ENCODE measurements around the gene ISOC1.

Gene ISOC1

DNA sequence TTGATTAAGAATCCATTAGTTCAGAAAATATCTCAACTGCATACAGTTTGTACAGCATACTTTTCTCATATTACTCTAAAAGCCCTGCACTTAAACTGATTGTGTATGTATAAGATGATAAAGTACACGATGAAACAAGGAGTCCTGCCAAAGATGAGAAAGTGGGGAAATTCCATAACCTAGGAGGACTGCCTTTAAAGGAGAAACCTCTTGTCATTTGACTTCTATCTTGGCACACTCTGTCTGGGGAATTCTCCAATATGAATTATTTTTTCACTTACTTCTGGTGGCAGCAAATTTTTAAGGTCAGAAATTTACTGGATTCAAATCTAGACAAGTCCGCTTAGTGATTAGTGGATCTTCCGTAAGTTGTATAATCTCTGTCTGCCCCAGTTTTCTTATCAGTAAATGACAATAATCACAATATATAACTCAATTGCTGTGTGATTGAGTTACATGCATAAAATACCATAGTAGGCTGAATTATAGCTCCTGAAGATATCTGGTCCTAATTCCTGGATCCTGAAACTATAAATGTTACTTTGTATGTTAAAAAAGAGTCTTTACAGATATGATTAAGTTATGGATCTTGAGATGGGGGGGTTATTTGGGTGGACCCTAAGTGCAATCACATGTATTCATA lies 17.0 kb upstream of the ISOC1 start:
- DNase-seq, result no peak
- no peak for TF ChIP-seq POLR2A (IDR thresholded peaks at IDR 0.05; ENCODE audit: low read length)

DNA sequence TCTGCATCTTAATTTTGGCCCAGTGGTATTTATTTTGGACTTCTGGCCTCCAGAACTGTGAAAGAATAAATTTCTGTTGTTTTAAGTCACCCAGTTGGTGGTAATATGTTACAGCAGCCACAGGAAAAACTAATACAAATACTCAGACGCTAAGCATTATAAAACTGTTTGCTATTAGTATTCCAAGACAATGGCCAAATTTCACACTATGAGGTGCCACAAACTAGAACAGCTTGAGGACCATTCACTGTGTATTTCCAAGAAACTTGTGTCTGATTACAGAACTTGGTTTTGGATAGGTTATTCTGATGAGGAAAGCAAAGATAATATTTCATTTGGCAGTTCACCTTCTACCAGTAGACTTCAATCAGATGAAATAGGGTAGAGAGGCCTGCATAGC lies 16.3 kb upstream of the ISOC1 start:
- TF ChIP-seq POLR2A (IDR thresholded peaks at IDR 0.05; ENCODE audit: low read length) (no peak), GATA1 (IDR thresholded peaks at IDR 0.05; ENCODE audit: low read depth, low read length) (no peak)
- no peak for DNase-seq

DNA sequence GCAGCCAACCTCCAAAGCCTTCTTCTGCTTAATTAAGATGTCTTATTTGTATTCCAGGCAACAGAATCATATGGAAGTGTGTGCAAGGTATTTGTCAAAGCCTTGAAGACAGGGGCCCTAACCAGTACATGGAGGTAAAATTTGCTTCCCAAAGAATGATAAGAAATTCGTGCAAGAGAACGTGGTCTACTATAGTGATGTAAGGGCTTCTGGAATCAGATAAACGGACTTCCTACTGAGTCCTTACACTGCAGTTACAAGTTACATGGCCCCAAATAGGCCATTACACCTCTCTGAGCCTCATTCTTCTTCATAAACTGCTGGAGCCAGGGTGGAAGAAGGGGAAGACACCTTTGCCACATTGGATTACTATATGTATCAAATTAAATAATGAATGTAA lies 15.9 kb upstream of the ISOC1 start:
- TF ChIP-seq GATA1 (IDR thresholded peaks at IDR 0.05; ENCODE audit: low read depth, low read length) (no peak), POLR2A (IDR thresholded peaks at IDR 0.05; ENCODE audit: low read length) (no peak)
- DNase-seq, result no peak

DNA sequence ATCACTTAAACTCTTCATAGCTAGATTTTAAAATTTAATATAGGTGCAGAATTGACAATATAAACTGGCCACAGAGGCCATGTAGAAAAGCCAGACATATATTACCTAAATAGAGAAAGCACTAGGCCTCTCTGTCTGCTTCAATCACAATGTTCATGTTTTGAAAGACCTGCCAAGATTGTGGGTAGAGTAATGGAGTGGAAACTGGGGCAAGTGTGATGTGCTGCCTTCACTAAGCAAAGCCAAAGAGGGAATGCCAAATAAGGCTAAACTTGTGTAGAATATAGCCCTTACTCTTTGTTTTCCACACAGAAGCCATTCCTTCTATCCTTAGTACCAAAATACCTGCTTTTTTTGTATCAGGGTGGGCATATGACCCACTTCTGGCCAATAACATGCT lies 15.1 kb upstream of the ISOC1 start:
- TF ChIP-seq POLR2A (IDR thresholded peaks at IDR 0.05; ENCODE audit: low read length), result no peak
- no peak for TF ChIP-seq GATA1 (IDR thresholded peaks at IDR 0.05; ENCODE audit: low read depth, low read length)
- no peak for DNase-seq

DNA sequence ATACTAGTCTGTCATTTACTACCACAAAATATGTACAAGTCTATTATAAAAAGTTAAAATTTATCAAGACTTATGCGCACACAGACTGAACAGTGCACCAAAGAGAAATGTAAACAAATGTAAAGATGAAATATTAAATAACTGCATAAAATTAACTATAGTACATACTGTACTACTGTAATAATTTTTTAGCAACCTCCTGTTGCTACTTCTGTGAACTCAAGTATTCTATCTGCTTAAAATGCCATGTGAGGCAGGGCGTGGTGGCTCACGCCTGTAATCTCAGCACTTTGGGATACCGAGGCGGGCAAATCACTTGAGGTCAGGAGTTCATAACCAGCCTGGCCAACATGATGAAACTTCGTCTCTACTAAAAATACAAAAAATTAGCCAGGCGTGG lies 13.8 kb upstream of the ISOC1 start:
- DNase-seq, result no peak
- no peak for TF ChIP-seq POLR2A (IDR thresholded peaks at IDR 0.05; ENCODE audit: low read length)
- TF ChIP-seq GATA1 (IDR thresholded peaks at IDR 0.05; ENCODE audit: low read depth, low read length), result no peak

DNA sequence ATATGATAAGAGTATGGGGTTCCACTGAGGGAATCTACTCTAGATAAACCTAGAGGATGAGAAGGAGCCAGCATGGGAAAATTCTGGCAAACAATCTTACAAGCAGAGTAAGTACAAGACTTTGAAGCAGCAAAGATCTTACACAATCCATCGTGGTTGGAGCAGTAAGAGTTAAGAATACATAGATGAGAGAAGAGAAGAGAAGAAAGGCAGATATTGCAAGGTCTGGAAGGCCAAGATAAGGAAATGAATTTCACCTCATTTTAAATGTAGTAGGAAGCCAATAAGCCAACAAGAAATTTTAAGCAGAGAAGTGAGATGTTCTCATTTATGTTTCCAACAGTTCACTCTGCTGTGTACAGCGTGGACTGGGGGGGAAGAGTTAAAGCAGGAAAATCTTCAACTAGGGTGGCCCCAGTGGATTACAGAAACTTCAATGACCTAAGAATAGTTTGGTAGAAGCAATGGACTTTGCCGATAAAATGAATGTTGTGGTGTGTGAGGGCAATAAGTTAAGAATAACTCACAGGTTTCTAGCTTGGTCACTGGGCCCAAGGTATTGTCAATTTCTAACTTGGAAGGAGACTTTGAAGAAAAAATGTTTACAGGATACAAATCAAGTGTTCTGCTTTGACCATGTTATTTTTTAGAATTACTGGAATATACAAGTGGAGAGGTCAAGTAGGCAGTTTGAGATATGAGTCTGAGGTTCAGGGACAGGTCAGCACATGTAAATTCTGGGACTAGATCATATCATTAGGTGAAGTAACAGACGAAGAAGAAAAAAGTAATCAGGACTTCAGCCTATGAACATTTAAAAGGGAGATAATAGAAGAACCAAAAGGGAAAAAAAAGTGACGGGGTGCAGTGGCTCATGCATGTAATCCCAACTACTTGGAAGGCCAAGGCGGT lies 12.1 kb upstream of the ISOC1 start:
- TF ChIP-seq POLR2A (IDR thresholded peaks at IDR 0.05; ENCODE audit: low read length), result no peak
- no peak for TF ChIP-seq GATA1 (IDR thresholded peaks at IDR 0.05; ENCODE audit: low read depth, low read length)
- DNase-seq, result peak; percentile 73 to 86

DNA sequence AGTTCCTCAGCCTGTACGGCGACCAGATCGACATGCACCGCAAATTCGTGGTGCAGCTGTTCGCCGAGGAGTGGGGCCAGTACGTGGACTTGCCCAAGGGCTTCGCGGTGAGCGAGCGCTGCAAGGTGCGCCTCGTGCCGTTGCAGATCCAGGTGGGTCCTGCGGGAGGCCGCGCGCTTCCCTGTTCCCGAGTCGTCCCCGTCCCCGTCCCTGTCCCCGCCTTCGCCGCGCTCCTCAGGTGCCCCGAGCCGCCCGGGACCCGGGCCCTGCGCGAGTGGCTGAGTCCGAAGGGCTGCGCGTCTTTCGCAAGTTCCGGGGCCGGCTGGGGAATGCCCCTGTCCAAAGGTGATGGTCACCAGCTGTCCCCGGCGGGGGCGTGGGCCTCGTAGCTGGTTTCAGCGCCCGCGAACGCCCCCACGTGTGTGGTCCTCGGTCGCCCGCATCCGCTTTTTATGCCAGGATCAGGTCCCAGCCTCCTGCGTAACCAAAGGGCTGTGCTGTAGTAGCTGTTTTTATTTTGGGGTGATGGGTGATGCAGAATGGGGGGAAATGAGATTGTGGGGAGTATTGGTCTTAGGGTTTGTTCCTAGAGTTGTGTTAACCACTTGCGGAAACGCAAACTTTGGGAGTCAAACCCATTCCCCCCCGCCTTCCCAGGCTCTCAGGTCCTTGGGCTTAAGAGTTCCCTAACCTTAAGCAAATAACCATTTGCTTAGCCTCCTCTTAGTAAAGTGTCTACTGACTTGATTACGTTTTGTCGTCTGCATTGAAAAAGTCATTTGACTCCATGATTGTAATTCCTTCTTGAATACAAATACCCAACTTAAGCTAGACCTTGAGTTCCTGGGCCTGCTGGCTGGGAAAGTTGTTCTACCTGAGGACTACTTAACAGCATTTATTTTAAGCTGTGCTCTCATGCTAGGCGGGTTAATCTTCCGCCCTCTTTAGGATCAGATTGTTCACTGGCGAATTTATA lies 663 bp downstream of the ISOC1 start:
- TF ChIP-seq GATA1 (IDR thresholded peaks at IDR 0.05; ENCODE audit: low read depth, low read length), result no peak
- peak; percentile 62 for TF ChIP-seq POLR2A (IDR thresholded peaks at IDR 0.05; ENCODE audit: low read length)
- DNase-seq, result peak; percentile 68 to 77

DNA sequence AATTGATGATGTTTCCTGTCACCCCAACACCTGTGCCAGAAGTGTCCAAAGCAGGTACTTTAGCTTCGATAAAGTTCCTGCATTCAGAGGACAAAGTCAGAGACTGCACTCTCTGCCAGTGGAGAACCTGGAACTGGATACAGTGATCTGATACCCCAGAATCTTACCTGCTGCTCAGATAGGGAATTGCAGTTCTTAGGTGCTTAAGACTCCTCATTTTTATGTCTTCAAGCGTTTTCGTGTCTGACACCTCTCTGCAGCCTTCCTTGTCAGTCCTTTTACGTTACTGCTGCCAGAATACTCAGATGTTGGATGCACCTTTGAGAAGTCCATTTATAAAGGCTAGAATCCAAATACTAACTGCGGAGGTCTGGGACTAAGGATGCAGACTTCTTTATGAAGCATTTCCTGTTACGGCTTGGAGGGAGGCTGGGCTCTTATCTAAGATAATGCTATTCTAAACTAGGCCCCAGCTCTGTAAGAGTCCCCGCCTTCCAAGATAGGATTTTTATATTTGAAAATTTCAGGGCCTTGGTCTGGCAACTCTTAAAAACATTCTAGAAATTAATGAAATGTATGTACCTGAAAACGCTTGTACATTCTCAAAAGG lies 1.9 kb downstream of the ISOC1 start:
- DNase-seq, result peak; percentile 46 to 49
- TF ChIP-seq GATA1 (IDR thresholded peaks at IDR 0.05; ENCODE audit: low read depth, low read length), result no peak
- no peak for TF ChIP-seq POLR2A (IDR thresholded peaks at IDR 0.05; ENCODE audit: low read length)

DNA sequence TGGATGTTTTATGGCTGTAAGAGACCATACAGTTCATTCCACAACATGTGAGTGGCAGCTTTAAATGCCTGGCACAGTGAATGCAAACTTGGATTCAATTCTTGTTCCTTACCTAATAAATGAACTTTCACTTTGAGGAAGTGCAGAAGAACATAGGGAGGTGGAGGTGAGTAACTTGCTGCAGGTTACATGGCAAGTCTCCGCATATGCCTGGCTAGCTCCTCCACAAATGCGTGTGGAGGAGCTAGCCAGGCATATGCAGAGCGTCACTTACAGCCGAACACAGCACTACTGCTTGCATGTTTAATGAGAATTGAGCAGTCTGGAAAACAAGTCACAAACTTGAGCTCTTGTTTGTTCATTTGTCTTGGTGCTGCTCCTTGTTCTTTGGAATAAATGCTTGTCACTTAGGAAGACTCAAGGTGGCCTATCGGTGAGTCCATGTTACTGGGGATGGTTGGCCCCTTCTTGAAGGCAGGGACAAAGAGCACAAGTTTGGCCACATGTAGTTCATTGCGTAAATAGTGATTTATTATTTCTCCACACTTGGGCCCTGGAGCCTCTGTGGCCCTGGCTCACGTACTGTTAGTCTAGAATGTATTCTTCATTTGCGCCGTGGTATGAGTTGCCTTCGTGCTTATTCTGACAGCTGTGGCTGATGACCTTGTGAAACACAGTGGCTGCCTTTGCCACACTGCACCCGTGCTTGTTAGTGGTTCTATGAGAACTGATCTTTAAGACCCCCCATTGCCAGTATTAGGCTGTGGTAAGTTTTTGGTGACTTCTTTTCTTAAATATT lies 3.1 kb downstream of the ISOC1 start:
- peak; percentile 3 to 16 for DNase-seq
- TF ChIP-seq POLR2A (IDR thresholded peaks at IDR 0.05; ENCODE audit: low read length) (no peak), GATA1 (IDR thresholded peaks at IDR 0.05; ENCODE audit: low read depth, low read length) (no peak)

DNA sequence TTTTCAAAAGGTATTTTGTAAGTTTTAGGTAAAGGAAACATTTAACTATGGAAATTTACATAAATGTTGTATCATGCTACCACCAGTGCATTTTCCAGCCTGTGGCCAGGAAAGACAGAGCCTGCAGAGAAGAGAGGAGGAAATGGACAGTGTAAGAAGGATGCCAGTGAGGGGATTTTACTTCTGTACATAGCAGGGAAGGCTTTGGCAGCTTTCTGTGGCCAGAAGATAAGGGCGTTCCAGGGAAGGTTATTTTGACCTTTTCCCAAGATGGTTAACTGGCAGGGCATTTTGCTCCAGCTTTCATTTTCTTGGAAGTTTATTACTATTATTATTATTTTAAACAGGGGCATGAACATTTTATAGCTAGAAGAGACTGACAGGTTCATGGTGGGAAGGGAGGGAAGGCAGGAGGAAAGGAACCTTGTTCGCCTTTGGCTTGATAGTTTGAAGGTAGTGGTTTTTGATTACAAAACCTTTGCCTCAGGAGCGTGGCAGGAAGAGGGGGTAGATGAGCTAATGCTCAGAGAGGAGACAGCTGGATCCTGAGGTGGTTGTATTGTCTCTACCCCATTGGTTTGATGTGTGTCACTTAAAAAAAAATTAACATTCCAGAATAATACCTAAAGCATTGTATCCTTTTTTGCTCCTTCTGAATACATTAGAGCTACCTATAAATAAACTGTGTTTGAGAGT lies 4.1 kb downstream of the ISOC1 start:
- no peak for TF ChIP-seq POLR2A (IDR thresholded peaks at IDR 0.05; ENCODE audit: low read length)
- TF ChIP-seq GATA1 (IDR thresholded peaks at IDR 0.05; ENCODE audit: low read depth, low read length), result no peak
- DNase-seq, result no peak

DNA sequence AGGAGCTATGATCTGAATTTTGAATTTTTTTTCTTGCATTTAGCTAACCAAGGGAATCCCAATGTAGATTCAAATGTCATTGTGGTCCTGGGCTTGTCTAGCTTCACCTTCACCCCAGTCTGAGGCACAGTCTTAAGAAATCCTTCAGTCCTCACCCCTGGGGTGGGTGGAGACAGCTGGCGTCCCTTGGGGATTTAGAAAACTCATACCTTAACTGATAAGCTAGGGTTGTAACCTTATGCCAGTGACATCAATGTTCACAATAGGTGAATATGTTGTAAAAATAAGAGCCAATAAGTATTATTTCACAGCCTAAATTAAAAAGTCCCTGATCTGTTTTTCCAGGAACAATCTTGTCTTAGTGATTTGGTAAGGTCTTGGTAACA lies 4.6 kb downstream of the ISOC1 start:
- DNase-seq, result no peak
- TF ChIP-seq POLR2A (IDR thresholded peaks at IDR 0.05; ENCODE audit: low read length) (no peak), GATA1 (IDR thresholded peaks at IDR 0.05; ENCODE audit: low read depth, low read length) (no peak)

DNA sequence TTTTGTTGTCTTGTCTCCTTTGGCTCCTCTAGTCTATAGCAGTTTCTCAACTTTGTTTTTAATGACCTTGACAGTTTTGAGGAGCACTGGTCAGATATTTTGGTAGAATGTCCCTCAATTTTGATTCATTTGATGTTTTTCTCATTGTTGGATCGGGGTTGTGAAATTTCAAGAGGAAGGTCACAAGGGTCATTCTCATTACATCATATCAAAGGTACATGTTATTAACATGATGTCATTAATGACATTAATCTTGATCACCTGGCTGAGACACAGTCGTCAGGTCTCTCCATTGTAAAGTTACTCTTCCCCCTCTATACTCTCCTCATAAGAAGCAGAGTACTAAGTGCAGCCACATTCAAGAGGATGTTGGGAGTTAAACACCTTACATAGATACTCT lies 7.2 kb downstream of the ISOC1 start:
- no peak for DNase-seq
- TF ChIP-seq GATA1 (IDR thresholded peaks at IDR 0.05; ENCODE audit: low read depth, low read length) (no peak), POLR2A (IDR thresholded peaks at IDR 0.05; ENCODE audit: low read length) (no peak)

Data from erythroblast (primary cell).